Esophagus (tissue), 2 donors: Measurements from ENCODE around the gene ANKRD13C. TPM values are rescaled to one million over a fixed set of nuclear protein-coding genes. Genes with fewer than 3 reads are reported as not detected.
"Not testable (repeated sequence)": the region's sequence is repeated elsewhere in the genome, so short reads cannot be mapped to it uniquely, and the experiment has no call there.

Experiments
- H3K27ac ChIP-seq, 2 donors: one replicate each; pipeline ENCODE4 v1.5.1; 2013; ENCODE audit warnings: low read depth in 2 of 2, mild to moderate bottlenecking in 2 of 2, inconsistent platforms in 1 of 2, low read length in 1 of 2, moderate library complexity in 1 of 2
- H3K27me3 ChIP-seq, 2 donors: one replicate each; pipeline ENCODE4 v1.6.1; 2013; ENCODE audit warnings: low read length in 2 of 2, control low read depth in 1 of 2, mild to moderate bottlenecking in 1 of 2; ENCODE audit not compliant: insufficient read depth in 2 of 2, control insufficient read depth in 1 of 2
- H3K36me3 ChIP-seq, 2 donors: one replicate each; pipeline ENCODE4 v1.6.1; 2013; ENCODE audit warnings: low read length in 1 of 2; ENCODE audit not compliant: control insufficient read depth in 2 of 2, insufficient read depth in 2 of 2
- H3K4me1 ChIP-seq, 2 donors: one replicate each; pipeline ENCODE4 v1.6.1; 2013; ENCODE audit warnings: low read length in 1 of 2; ENCODE audit not compliant: control insufficient read depth in 2 of 2, insufficient read depth in 2 of 2
- H3K4me3 ChIP-seq, 2 donors: one replicate each; pipeline ENCODE4 v1.5.1; 2013; ENCODE audit warnings: low read length in 2 of 2, mild to moderate bottlenecking in 2 of 2, low read depth in 1 of 2, moderate library complexity in 1 of 2
- H3K9me3 ChIP-seq, 2 donors: one replicate each; pipeline ENCODE4 v1.6.1; 2013; ENCODE audit warnings: mild to moderate bottlenecking in 2 of 2, low read depth in 1 of 2, low read length in 1 of 2, moderate library complexity in 1 of 2; ENCODE audit not compliant: control insufficient read depth in 2 of 2, insufficient read depth in 1 of 2
- WGBS, 2 donors: extraction: QIAGEN DNeasy Blood & Tissue Kit; methylation state at CpG; one replicate each; pipeline ENCODE4 v1.1.7; 2013; 5-methylcytosine and 5-hydroxymethylcytosine counted together
- polyA plus RNA-seq, 2 donors: library from polyadenylated mRNA; stranded (reverse); fragments of 200-250 nt; gene quantifications; one replicate each; pipeline ENCODE4 v1.2.3, GENCODE V29; 2013
- donor health status: healthy with polysubstance abuse.
- donor health status: Bipolar disorder and iron deficiency.

ANKRD13C gene
- polyA plus RNA-seq, 2 donors, result 6.4 to 7.2 TPM

DNA sequence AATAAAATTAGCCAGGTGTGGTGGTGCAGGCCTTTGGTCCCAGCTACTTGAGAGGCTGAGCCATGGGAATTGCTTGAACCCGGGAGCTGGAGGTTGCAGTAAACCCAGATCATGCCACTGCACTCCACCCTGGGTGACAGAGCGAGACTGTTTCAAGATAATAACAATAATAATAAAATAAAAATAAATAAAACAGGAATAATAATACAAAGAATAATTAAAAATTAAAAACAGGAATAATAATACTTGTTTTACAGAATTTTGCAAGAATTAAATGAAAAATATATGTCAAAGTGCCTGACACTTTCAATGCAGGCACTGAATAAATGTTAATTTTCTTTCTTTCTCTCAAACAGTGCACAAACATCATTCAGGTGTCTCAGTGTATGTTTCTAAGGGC, 30.0 kb upstream of the ANKRD13C start:
- no peaks in the 10 kb centered on the region for H3K36me3 ChIP-seq
- 96% methylated on average over 2 of the region's 2 CpGs for WGBS, 2 donors
- no peaks in the 10 kb centered on the region for H3K27me3 ChIP-seq
- no peak overlapping the region for H3K4me3 ChIP-seq
- H3K9me3 ChIP-seq, result no peaks in the 10 kb centered on the region
- no peak overlapping the region for H3K27ac ChIP-seq
- H3K4me1 ChIP-seq, result no peaks in the 10 kb centered on the region

DNA sequence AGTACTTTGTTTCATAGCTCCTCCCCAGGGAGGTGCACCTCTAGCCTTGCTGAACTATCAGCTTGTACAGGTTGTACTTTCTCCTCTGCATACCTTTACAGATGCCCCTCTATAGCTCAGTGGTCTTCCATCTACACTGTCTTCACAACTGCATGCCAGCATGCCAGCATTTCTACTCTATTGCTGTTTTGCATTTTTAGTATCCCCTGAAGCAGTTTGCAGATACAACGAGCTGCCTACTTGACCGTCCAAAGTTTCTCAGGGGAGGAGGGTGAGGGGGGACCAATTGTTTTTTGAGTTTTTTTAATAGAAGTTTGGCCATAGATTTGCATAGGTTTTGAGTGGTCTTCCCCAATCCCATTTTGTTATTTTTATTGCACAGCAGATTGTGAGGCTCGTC, 29.0 kb upstream of the ANKRD13C start:
- no peaks in the 10 kb centered on the region for H3K4me1 ChIP-seq
- WGBS, 2 donors, result 84 to 90% methylated on average over 3 of the region's 3 CpGs
- H3K27me3 ChIP-seq, result no peaks in the 10 kb centered on the region
- H3K4me3 ChIP-seq, result no peak overlapping the region
- no peaks in the 10 kb centered on the region for H3K36me3 ChIP-seq
- H3K9me3 ChIP-seq, result no peaks in the 10 kb centered on the region
- no peak overlapping the region for H3K27ac ChIP-seq

DNA sequence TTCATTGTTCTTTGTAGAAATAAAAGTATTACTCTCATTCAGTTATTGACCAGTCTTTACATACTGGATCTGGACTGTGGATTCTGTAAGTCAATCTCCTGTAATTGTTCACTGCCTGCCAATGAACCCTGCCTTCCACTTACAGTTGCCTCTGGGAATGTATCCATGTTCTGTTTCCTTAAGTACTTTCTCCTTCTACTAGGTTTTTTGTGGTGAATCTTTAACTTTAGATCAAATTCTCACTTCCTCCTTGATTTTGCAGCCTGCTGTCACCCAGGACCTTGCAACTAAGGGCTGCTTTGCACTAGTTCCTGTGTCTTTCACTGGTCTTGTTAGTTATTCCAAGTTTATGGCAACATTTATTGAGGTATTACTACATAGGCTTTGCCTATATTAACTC, 28.2 kb upstream of the ANKRD13C start:
- Histone ChIP-seq H3K36me3 (no peaks in the 10 kb centered on the region), H3K27ac (no peak overlapping the region), H3K4me1 (no peaks in the 10 kb centered on the region), H3K4me3 (no peak overlapping the region), H3K27me3 (no peaks in the 10 kb centered on the region), H3K9me3 (no peaks in the 10 kb centered on the region)

DNA sequence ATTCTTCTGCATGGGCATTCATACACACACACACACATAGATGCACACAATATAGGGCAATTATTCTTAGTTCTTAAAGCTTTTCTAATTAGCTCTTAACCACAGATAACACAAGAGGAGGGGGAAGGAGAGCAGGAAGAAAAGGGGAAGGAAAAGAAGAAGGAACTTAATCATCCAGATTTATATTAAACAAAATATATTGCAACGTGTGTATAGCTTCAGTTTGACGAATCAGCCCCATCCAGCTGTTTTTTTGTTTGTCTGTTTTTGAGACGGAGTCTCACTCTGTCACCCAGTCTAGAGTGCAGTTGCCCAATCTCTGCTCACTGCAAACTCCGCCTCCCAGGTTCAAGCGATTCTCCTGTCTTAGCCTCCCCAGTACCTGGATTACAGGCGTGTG, 21.7 kb upstream of the ANKRD13C start:
- WGBS, 2 donors, result 62 to 82% methylated on average over 6 of the region's 6 CpGs
- H3K27ac ChIP-seq, result no peak overlapping the region
- no peaks in the 10 kb centered on the region for H3K27me3 ChIP-seq
- no peaks in the 10 kb centered on the region for H3K9me3 ChIP-seq
- H3K36me3 ChIP-seq, result no peaks in the 10 kb centered on the region
- no peaks in the 10 kb centered on the region for H3K4me1 ChIP-seq
- no peak overlapping the region for H3K4me3 ChIP-seq

DNA sequence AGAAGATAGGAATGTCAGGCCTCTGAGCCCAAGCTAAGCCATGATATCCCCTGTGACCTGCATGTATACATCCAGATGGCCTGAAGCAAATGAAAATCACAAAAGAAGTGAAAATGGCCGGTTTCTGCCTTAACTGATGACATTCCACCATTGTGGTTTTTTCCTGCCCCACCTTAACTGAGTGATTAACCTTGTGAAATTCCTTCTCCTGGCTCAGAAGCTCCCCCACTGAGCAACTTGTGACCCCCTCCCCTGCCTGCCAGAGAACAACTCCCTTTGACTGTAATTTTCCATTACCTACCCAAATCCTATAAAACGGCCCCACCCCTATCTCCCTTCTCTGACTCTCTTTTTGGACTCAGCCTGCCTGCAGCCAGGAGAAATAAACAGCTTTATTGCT, 19.1 kb upstream of the ANKRD13C start:
- not testable (repeated sequence) for H3K36me3 ChIP-seq, H3K4me1 ChIP-seq, H3K27ac ChIP-seq, H3K4me3 ChIP-seq, H3K27me3 ChIP-seq, H3K9me3 ChIP-seq
- WGBS, 2 donors, result 79 to 81% methylated on average over 2 of the region's 2 CpGs

DNA sequence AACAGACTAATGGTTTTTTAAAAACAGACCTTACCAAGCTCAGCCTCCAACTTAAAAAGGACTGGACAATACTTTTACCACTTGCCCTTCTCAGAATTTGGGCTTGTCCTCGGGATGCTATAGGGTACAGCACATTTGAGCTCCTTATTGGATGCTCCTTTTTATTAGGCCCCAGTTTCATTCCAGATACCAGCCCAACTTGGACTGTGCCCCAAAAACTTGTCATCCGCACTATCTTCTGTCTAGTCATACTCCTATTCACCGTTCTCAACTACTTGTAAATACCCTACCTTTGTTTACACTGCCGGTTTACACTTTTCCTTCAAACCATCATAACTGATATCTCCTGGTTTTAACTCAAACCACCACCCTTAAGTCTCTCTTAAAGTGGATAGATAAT, 17.9 kb upstream of the ANKRD13C start:
- no peaks in the 10 kb centered on the region for H3K36me3 ChIP-seq
- H3K27me3 ChIP-seq, result no peaks in the 10 kb centered on the region
- H3K4me1 ChIP-seq, result no peaks in the 10 kb centered on the region
- no peaks in the 10 kb centered on the region for H3K9me3 ChIP-seq
- WGBS, 2 donors, result 90% methylated on average over 4 of the region's 4 CpGs
- no peak overlapping the region for H3K27ac ChIP-seq
- H3K4me3 ChIP-seq, result no peak overlapping the region

DNA sequence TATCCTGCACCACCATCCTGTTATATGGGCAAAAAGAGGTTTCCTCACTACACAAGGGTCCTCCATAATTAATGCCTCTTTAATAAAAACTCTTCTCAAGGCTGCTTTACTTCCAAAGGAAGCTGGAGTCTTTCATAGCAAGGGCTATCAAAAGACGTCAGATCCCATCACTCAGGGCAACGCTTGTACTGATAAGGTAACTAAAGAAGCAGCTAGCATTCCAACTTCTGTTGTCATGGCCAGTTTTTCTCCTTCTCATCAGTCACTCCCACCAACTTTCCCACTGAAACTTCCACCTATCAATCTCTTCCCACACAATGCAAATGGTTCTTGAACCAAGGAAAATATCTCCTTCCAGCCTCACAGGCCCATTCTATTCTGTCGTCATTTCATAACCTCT, 17.1 kb upstream of the ANKRD13C start:
- H3K36me3 ChIP-seq, H3K4me1 ChIP-seq, H3K27ac ChIP-seq, H3K4me3 ChIP-seq, H3K27me3 ChIP-seq, H3K9me3 ChIP-seq: not testable (repeated sequence)
- 83 to 91% methylated on average over 3 of the region's 3 CpGs for WGBS, 2 donors

DNA sequence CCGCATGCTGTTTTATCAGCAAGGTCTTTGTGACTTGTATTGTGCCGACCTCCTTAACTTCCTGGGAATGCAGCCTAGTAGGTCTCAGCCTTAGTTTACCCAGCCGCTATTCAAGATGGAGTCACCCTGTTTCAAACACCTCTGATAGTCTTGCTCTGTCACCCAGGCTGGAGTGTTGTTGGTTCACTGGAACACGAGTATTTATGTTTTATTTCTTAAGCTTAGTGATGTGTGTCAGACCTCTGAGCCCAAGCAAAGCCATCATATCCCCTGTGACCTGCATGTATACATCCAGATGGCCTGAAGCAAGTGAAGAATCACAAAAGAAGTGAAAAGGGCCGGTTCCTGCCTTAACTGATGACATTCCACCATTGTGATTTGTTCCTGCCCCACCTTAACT, 12.9 kb upstream of the ANKRD13C start:
- not testable (repeated sequence) for H3K4me1 ChIP-seq, H3K36me3 ChIP-seq, H3K9me3 ChIP-seq, H3K27me3 ChIP-seq, H3K4me3 ChIP-seq
- 77 to 80% methylated on average over 5 of the region's 5 CpGs for WGBS, 2 donors
- H3K27ac ChIP-seq, result peak overlapping the region; percentile 23 to 49

DNA sequence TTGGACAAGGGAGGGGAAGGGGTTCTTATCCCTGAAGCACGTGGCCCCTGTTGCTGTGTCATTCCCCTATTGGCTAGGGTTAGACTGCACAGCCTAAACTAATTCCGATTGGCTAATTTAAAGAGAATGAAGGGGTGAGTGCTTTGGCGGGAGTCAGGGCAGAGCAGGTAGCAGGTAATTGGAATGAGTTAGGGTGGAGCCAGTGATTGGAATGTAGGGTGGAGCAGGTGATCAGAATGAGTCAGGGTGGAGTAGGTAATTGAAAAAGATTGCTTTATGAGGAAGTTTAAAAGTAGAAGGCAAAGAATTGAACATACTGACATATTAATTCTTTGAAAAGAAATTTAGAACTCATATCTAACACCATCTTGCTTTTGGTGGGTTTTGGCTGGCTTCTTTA, 12.5 kb upstream of the ANKRD13C start:
- 83 to 91% methylated on average over 3 of the region's 3 CpGs for WGBS, 2 donors

DNA sequence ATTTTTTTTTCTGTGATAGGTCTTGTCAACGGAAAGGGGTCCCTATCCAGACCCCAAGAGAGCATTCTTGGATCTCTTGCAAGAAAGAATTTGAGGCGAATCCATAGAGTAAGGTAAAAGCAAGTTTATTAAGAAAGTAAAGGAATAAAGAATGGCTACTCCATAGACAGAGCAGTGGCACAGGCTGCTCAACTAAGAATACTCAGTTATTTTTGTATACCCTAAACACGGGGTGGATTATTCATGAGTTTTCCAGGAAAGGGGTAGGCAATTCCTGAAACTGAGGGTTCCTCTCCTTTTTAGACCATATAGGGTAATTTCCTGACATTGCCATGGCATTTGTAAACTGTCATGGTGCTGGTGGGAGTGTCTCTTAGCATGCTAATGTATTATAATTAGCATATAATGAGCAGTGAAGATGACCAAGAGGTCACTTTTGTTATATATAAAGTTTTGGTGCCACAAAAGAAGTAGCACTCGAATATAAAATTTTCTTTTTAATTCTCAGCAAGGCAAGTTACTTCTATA, 12.0 kb upstream of the ANKRD13C start:
- WGBS, 2 donors, result 89 to 96% methylated on average over 4 of the region's 4 CpGs
- not testable (repeated sequence) for H3K4me1 ChIP-seq, H3K9me3 ChIP-seq, H3K36me3 ChIP-seq, H3K27ac ChIP-seq, H3K27me3 ChIP-seq, H3K4me3 ChIP-seq

More for the DNA sequence above, 12.5 kb upstream of the ANKRD13C start:
- not testable (repeated sequence) for H3K9me3 ChIP-seq, H3K36me3 ChIP-seq, H3K4me1 ChIP-seq, H3K27me3 ChIP-seq, H3K4me3 ChIP-seq
- H3K27ac ChIP-seq, result peak overlapping the region; percentile 23 to 49
